ENCODE results near the gene NHSL1.

NHSL1 gene

DNA sequence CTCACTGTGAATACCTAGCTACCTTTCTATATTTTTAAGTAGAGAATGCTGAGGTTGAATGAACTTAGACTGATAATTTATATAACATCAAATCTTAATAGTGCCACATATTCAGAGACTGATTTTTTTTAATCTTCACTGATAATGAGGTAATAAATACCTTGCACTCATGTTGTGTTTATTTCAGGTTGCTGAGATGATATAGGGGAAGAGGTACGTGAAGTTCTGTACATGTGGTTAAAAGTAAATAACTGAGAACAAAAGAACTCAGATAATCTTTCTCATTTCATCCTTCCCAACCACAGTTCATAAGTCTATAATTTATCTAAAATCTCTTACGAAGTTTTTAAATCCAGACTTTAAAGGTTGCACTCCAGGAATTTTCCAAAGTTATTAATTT lies 6.4 kb downstream of the NHSL1 start:
- no peak for DNase-seq (ENCODE audit: low spot score)

DNA sequence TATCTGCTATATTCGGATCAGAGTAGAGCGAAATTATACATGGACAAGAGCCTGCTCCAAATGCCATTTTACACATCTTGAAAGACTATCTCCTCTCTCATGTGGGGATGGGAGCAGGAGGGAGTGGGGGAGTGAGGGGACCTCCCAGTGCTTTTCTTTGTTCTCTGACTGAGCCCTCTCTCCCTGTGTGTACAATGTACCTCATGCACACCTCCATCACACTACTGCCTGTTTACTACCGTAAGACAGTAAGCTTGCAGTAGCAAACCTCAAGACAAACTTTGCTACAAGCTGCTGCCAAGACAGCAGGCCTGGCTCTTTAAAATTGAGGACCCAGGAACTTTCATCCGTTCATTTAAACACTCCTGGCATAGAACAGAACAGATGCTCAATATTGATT lies 7.2 kb downstream of the NHSL1 start:
- DNase-seq (ENCODE audit: low spot score) = no peak

DNA sequence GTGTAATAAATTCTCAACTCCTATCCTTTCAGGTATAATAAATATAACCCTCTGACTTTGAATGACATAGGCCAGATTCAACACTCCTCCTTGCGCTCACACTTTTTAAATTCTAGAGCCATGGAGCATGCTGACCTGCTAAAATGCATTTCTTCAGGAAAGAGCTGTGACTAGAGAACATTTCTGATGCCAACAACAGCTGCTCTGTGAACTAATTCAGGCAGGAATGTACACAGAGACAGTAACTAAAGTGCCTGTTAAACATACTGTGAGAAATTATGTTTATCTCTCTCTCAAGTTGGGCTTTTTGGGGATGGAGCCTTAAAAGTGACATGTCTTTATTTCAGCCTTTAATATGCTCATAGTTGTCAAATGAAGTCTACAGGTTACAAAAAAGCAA lies 8.3 kb downstream of the NHSL1 start:
- DNase-seq (ENCODE audit: low spot score) = no peak

DNA sequence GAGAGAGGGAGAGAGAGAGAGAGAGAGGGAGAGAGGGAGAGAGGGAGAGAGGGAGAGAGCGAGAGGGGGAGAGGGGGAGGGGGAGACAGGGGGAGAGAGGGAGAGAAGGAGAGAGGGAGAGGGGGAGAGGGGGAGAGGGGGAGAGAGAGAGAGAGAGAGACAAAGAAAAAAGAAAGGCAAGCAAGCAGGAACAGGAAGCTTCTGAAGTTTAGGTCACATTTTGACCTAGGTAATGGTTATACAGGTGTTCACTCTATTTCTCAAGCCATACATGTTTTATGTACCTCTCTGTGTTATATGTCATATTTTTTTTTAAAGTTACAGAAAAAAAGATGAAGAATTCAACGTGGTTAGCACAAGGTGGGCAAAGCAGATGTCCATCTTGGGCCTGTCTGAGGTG lies 9.4 kb downstream of the NHSL1 start:
- no peak for DNase-seq (ENCODE audit: low spot score)

DNA sequence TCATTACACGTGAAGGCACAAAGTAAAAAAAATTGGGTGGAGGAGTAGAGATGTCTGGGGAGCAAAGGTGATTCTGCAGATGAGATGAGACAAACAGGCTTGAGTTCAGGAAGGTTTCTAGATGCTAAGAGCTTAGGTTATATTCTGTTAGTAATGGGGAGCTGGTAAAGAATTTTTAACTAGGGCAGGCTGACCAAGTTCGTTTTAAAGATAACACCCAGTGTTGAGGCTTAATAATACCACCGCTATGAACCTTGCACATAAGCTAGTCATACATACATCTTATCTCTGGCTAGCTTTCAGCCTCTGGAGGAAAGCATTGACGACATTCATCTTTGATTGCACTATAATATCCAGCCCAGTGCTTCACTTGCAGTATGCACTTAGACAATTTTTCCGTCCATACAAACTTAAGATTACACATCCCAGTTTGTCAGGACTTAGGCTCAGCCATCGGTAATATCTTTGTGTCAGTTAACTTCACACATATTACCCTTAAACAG lies 12.1 kb downstream of the NHSL1 start:
- no peak for DNase-seq (ENCODE audit: low spot score)

DNA sequence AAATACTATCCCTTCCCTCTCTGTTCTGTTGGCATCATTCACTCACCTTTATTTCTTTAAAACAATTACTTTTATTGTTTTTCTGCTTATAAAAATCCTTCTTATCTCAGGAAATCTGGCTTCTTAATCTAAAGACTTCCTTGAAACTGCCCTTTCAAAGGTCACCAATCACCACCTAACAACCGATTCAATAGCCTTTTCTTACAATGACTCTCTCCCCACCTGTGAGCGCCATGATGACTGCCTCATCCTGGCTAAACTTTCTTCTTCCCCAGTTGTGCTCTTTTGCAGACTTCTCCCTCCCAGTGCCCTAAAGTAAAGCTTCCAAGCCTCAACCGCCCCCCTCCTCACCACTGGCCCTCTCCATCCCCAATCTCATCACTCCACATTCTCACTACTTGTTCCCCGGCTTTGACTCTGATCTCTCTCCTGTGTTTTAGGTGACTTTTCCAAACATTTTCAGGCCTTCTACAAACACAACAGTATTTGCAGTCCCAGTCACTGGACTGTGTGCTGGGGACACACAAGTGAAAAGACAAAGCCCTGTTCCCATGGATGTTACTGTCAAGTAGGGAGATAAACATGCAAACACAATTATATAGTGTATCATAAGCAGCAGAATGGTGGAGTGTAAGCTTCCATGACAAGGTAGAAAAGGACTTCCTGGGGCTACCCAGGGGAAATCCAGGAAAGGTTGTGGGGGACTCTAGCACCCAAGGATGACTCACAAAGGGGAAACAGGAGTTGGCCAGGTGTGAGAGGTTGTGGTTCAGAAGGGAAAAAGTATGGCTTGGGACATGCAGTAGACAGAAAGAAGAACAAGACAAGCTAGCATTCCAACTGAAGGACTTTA lies 12.8 kb downstream of the NHSL1 start:
- DNase-seq (ENCODE audit: low spot score) = no peak

DNA sequence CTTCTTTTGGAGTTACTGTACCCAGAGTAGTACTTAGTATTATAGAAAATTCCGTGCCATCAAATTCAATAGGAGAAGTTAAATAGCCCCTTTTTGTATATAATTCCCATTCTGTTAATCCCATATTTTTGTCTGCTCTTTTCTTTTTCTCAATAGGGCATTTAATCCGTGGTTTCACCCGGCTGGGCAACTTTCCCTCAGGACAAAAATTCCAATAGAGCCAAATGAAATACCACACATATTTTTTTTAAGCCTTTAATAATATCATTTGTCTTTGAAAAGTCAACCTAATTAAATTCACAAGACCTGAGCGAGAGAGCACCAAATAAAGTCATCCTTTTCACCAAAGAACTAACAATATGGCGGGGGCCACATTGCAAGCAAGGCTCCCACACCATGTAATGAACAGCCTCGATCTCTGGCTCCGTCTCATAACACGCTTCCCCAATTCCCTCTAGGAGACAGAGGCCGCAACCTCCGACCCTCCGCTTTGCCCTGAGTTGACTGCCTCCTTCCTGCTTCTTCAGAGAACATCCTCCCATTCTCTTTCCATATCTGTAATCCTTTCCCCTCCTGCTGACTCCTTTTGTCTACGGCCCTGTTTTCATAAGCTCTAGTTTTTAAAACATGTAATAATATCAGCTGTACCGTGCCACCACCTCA lies 13.6 kb downstream of the NHSL1 start:
- DNase-seq (ENCODE audit: low spot score) = no peak

DNA sequence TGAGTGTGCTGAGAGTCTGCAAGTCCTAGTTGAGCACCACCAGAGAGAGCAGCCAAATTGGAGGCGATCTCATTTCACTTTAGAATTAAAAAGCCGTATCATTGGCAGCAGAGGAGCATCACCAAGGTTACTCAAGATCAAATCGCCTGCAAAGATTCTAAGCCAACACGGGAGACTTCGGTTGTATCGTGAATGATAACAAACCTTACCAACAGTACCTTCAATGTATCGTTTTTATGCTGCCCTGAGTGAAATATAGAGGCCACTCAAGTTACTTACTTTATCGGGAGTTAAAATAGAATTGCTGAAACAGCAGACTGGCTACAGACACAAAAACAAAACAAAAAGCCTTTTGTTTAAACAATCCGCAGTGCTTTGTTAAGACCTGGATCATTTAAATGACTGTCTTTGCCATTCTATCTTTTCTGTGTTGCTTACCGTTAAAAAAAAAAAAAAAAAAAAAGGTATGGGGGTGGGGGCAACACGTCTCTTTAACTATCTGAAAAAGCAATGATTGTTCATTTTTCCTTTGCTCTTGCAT lies 14.2 kb downstream of the NHSL1 start:
- DNase-seq (ENCODE audit: low spot score) = no peak

DNA sequence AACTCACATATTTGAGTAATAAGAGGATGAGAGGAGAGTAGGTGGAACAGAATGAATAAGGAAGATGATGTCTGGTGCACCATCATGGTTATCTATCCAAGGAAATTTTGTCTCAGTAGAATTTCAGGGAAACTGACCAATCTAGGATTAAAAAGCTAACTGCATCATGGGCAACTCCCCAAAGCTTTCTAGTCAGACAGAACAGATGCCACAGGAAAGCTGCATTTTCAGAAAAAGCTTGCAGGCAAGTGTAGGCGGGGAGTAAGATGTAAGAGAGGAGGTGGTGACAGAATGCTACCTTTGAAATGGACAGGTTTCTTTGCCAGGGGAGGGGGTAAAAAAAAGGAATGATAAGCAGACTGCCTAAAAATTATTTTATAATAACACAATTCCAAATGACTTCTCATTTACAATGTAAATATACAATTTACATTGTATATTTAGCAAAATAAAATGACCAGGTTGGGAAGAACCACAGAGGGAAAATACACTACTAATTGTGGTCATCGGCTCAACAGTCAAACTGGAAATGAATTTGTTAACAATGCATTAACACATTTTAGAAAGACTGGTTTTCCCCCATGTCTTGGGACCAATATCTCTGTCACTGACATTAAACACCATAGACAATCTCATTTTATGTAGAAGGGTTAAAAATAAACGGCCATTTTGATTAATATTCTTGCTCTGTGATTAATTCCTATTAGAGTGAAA lies 15.1 kb downstream of the NHSL1 start:
- DNase-seq (ENCODE audit: low spot score) = no peak

DNA sequence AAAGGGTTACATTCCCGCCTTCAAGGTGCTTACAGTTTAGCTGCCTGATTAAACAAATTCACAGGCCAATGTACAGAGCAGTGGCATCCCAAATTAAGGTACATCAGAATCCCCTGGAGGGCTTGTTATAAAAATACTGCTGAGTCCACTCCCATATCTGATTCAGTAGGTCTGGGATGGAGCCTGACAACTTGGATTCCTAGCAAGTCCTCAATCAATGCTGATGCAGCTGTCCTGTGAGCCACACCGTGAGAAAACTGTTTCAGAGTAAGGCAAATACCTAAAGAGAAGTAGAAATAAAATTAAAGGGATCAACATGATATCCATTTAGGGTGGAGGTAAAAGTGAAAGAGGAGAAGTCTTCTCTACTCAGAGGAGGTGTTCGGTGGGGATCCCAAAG lies 16.5 kb downstream of the NHSL1 start:
- no peak for DNase-seq (ENCODE audit: low spot score)

DNA sequence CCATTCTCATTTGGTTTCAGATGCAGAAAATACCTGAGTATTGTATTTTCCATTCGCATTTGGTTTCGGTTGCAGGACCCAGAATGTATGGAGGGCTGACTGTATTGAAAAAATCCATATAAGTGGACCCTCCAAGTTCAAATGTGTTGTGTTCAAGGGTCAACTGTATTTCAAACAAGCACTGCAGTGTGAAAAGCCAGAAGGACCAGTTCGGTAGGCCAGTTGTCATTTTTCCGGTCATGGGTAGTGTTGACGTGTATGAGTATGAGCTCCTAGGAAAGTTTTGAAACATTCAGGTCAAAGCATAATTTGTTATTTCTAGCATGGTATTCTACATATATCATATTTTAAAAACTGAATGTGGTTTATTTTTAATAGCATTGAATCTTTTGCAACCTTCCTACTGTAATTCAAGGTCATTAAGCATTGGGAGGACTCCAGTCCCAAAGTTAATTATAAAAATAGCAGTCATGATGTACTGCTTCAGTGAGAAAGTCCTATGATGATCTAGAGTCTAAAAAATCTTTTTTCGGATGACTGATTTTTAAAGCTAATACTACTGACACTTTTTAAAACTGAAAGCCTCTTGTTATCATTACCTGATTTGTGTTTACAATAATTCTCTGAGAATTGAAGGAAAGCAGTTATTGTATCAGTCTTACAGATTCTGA lies 18.9 kb downstream of the NHSL1 start:
- DNase-seq (ENCODE audit: low spot score) = no peak

DNA sequence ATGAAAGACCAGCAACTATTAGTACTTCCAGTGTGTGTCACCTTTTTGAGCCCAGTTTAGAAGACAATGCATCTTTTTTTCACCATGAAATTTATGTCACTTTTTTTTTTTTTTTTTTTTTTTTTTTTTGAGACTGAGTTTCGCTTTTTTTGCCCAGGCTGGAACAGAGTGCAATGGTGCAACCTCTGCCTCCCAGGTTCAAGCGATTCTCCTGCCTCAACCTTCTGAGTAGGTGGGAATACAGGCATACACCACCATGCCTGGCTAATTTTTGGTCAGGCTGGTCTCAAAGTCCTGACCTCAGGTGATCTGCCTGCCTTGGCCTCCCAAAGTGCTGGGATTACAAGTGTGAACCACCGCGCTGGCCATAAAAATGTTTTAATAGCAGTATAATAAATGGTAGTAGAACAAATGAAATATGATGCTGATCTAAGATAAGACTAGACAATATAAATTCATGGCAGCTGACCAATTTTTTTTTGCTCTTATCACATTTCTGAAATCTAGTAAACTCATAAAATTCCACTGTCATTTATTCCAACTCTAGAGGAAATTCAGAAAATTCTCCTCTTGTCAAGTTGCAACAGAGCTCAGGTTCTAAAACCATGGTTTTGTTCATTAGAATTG lies 21.3 kb downstream of the NHSL1 start:
- DNase-seq (ENCODE audit: low spot score) = no peak

DNA sequence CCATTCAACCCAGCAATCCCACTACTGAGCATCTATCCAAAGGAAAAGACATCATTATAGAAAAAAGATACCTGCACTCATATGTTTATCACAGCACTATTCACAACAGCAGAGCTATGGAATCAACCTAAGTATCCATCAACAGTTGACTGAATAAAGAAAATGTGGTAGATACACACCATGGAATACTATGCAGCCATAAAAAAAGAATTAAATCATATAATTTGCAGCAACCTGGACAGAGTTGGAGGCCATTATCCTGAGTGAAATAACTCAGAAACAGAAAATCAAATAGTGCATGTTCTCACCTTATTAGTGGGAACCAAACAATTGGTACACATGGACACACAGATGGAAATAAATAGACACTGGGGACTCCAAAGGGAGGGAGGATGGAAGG lies 23.2 kb downstream of the NHSL1 start:
- no peak for DNase-seq (ENCODE audit: low spot score)

DNA sequence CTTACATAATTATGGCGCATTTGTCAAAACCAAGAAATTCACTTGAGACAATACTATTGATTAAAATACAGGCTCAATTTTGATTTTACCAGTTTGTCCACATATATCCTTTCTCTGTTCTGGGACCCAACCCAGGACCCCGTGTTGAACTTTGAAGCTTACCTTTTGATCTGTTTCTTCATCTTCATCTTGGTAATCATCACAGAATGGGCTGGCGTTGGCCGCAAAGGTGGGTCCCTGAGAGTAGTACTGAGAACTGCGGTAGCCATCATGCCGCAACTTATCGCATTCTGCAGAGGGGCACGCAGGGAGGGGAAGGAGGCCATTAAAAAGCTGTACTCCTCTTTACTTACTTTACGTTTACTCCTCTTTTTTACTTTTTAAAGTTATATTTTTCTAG lies 26.1 kb downstream of the NHSL1 start:
- no peak for DNase-seq (ENCODE audit: low spot score)

DNA sequence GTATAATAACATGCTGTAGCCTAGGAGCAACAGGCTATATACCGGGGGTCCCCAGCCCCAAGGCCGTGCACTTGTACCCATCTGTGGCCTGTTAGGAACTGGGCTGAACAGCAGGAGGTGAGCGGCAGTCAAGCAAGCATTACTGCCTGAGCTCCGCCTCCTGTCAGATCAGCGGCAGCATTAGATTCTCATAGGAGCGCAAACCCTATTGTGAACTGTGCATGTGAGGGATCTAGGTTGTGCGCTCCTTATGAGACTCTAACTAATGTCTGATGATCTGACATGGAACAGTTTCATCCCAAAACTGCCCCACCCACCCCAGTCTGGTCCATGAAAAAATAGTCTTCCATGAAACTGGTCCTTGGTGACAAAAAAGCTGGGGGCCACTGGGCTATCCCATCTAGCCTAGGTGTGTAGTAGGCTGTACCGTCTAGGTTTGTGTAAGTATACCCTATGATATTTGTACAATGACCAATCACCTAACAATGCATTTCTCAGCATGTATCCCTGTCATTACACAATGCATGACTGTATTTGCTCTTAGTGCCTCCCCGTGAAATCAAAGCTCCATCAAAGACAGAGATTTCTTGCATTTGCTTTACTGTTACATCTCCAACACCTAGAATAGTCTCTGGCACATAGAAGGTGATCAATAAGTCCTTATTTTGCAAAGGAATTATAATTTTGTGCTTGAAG lies 30.8 kb downstream of the NHSL1 start:
- no peak for DNase-seq (ENCODE audit: low spot score)

DNA sequence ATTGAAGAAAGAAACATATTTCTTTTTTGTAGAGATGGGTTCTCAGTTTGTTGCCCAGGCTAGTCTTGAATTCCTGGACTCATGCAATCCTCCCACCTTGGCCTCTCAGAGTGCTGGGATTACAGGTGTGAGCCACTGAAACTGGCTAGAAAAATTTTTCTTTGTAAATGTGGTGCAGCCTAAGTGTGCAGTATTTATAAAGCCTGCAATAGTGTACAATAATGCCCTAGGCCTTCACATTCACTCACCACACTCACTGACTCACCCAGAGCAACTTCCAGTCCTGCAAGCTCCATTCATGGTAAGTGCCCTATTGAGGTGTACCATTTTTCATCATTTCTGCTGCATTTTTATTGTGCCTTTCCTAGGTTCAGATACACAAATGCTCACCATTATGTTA lies 31.4 kb downstream of the NHSL1 start:
- no peak for DNase-seq (ENCODE audit: low spot score)

DNA sequence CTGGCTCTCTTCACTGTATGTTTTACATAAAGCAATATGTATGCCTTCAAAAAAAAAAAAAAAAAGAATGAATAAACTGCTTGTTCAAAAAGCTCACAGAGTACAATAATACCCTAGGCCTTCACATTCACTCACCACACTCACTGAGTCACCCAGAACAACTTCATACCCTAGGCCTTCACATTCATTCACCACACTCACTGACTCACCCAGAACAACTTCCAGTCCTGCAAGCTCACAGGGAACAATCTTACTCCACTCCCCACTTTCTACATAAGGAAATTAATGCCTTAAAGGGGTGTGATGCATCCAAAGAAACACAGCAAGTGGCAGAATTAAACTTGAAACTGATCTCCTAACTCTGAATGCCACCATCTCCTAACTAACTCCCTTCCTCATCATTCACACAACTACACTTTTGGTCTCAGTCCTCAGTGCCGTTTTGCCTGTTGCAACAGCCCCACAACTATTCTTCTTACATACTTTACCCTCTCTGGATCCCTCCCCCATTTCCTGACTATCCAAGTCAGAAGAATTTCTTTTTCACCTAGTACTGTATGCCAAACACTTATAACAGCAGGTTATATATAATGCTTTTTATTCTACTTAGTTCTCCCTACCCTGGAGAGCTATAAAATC lies 34.2 kb downstream of the NHSL1 start:
- DNase-seq (ENCODE audit: low spot score) = no peak

DNA sequence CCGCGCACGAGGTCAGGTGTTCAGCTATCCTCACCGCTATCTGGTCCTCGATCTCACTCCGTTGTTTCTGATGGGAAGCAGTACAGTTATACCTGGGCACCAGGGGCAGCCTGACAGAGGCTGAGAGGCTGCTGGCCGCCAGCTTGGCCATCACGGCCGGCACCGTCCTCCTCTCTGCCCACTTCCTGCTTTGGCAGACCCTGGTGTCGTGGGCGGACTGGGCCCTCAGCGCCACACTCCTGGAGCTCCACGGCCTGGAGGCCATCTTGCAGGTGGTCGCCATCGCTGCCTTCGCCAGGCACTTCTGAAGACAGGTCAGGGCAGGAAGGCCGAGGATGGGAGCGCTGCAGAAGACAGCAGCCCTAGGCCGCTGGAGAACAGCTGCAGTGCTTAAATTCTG lies 35.2 kb downstream of the NHSL1 start:
- no peak for DNase-seq (ENCODE audit: low spot score)

DNA sequence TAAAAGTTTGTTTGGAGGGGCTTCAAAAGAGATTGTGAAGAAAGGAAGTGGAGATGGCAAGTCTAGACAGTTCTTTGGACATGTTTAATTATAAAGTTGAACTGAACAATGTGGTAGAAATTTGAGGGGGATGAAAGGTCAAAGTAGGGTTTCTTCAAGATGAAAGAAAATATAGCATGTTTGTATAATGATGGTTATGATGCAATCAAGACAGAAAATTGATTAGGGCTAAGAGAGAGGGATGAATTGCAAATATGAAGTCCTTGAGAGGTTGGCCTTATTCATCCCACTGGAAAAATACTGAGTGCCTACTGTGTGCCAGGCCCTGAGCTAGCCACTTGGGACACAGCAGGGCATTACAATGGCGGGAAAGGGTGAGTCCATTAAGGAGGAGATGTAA lies 37.6 kb downstream of the NHSL1 start:
- DNase-seq (ENCODE audit: low spot score) = no peak

DNA sequence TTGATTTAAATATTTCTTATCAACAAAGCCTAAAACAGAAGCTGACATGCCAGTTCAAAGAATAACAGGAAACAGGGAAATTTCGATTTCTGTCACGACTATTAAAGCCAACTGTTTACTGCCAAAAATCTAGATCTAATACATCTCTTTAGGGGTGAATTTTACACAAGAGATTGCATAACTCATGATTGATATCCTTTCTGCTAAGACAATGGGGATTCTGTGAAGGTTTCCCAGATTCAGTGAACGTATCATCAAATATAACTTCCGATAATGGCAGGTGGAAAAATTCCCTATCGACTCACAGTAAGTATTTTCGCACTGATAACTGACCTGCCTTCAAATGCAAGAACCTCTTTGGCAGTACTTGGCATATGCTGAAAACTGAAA lies 42.9 kb downstream of the NHSL1 start:
- DNase-seq (ENCODE audit: low spot score) = no peak
